ENCODE results near the gene SH3GL1.

The SH3GL1 gene

GRCh38 chr19:4425537-4425936 is 25.2 kb upstream of the SH3GL1 start:
- Mint-ChIP-seq H3K4me3 (no peak overlapping the region), H3K9me3 (no peaks in the 10 kb centered on the region), H3K27me3 (no peaks in the 10 kb centered on the region), H3K36me3 (ENCODE audit: insufficient read depth) (peaks cover 25% of the 10 kb centered on the region), H3K27ac (peak overlapping the region in 1 of 2 donors; percentile 25), H3K4me1 (ENCODE audit: low read depth in 2 of 2) (no peaks in the 10 kb centered on the region)
- ATAC-seq (replicated peaks) (no peak), DNase-seq (no peak)

GRCh38 chr19:4423416-4424126 is 23.2 kb upstream of the SH3GL1 start:
- ATAC-seq (replicated peaks) (no peak), DNase-seq (no peak)
- Mint-ChIP-seq H3K27ac (no peak overlapping the region), H3K4me1 (ENCODE audit: low read depth in 2 of 2) (no peaks in the 10 kb centered on the region), H3K9me3 (no peaks in the 10 kb centered on the region), H3K4me3 (no peak overlapping the region), H3K27me3 (no peaks in the 10 kb centered on the region), H3K36me3 (ENCODE audit: insufficient read depth) (peaks cover 24% of the 10 kb centered on the region)

GRCh38 chr19:4416268-4416667 is 15.9 kb upstream of the SH3GL1 start:
- no peaks in the 10 kb centered on the region for H3K9me3 Mint-ChIP-seq
- no peaks in the 10 kb centered on the region for H3K4me1 Mint-ChIP-seq (ENCODE audit: low read depth in 2 of 2)
- peaks cover 24% of the 10 kb centered on the region for H3K36me3 Mint-ChIP-seq (ENCODE audit: insufficient read depth)
- DNase-seq, result no peak
- no peaks in the 10 kb centered on the region for H3K27me3 Mint-ChIP-seq
- peak overlapping the region; percentile 38 for H3K27ac Mint-ChIP-seq
- H3K4me3 Mint-ChIP-seq, result no peak overlapping the region
- no peak for ATAC-seq (replicated peaks)

- ATAC-seq (replicated peaks) (no peak), DNase-seq (no peak)
- Mint-ChIP-seq H3K4me1 (ENCODE audit: low read depth in 2 of 2) (no peaks in the 10 kb centered on the region), H3K27me3 (no peaks in the 10 kb centered on the region), H3K4me3 (no peak overlapping the region), H3K9me3 (no peaks in the 10 kb centered on the region), H3K36me3 (ENCODE audit: insufficient read depth) (peaks cover 26% of the 10 kb centered on the region), H3K27ac (no peak overlapping the region)
Observed at GRCh38 chr19:4415352-4415751, 15.0 kb upstream of the SH3GL1 start.

GRCh38 chr19:4414800-4415321 is 14.5 kb upstream of the SH3GL1 start:
- H3K4me1 Mint-ChIP-seq (ENCODE audit: low read depth in 2 of 2), result no peaks in the 10 kb centered on the region
- peaks cover 24% of the 10 kb centered on the region for H3K36me3 Mint-ChIP-seq (ENCODE audit: insufficient read depth)
- DNase-seq (no peak), ATAC-seq (replicated peaks) (no peak)
- H3K9me3 Mint-ChIP-seq, result no peaks in the 10 kb centered on the region
- H3K4me3 Mint-ChIP-seq, result no peak overlapping the region
- no peaks in the 10 kb centered on the region for H3K27me3 Mint-ChIP-seq
- no peak overlapping the region for H3K27ac Mint-ChIP-seq

- H3K9me3 Mint-ChIP-seq, result no peaks in the 10 kb centered on the region
- H3K27ac Mint-ChIP-seq, result no peak overlapping the region
- H3K4me3 Mint-ChIP-seq, result no peak overlapping the region
- no peaks in the 10 kb centered on the region for H3K27me3 Mint-ChIP-seq
- ATAC-seq (replicated peaks) (no peak), DNase-seq (no peak)
- peaks cover 21% of the 10 kb centered on the region for H3K36me3 Mint-ChIP-seq (ENCODE audit: insufficient read depth)
- H3K4me1 Mint-ChIP-seq (ENCODE audit: low read depth in 2 of 2), result no peaks in the 10 kb centered on the region
Observed at GRCh38 chr19:4414144-4414799, 13.9 kb upstream of the SH3GL1 start.

- no peaks in the 10 kb centered on the region for H3K27me3 Mint-ChIP-seq
- no peak overlapping the region for H3K27ac Mint-ChIP-seq
Observed at GRCh38 chr19:4413588-4413987, 13.2 kb upstream of the SH3GL1 start.

GRCh38 chr19:4409123-4409933 is 9.0 kb upstream of the SH3GL1 start:
- H3K4me3 Mint-ChIP-seq, result no peak overlapping the region
- peaks cover 27% of the 10 kb centered on the region for H3K36me3 Mint-ChIP-seq (ENCODE audit: insufficient read depth)
- ATAC-seq (replicated peaks) (no peak), DNase-seq (no peak)
- no peaks in the 10 kb centered on the region for H3K27me3 Mint-ChIP-seq
- no peaks in the 10 kb centered on the region for H3K9me3 Mint-ChIP-seq
- H3K4me1 Mint-ChIP-seq (ENCODE audit: low read depth in 2 of 2), result no peaks in the 10 kb centered on the region
- peak overlapping the region in 1 of 2 donors; percentile 19 for H3K27ac Mint-ChIP-seq

More at GRCh38 chr19:4413588-4413987, 13.2 kb upstream of the SH3GL1 start:
- Mint-ChIP-seq H3K4me3 (no peak overlapping the region), H3K36me3 (ENCODE audit: insufficient read depth) (peaks cover 24% of the 10 kb centered on the region), H3K9me3 (no peaks in the 10 kb centered on the region), H3K4me1 (ENCODE audit: low read depth in 2 of 2) (no peaks in the 10 kb centered on the region)
- DNase-seq, result no peak
- no peak for ATAC-seq (replicated peaks)

- Mint-ChIP-seq H3K27me3 (no peaks in the 10 kb centered on the region), H3K4me1 (ENCODE audit: low read depth in 2 of 2) (peaks cover 14 to 15% of the 10 kb centered on the region in 2 donors), H3K27ac (no peak overlapping the region), H3K9me3 (no peaks in the 10 kb centered on the region), H3K36me3 (ENCODE audit: insufficient read depth) (peaks cover 24% of the 10 kb centered on the region), H3K4me3 (no peak overlapping the region)
- ATAC-seq (replicated peaks) (no peak), DNase-seq (no peak)
Observed at GRCh38 chr19:4406626-4407025, 6.3 kb upstream of the SH3GL1 start.

- H3K36me3 Mint-ChIP-seq (ENCODE audit: insufficient read depth), result peaks cover 23% of the 10 kb centered on the region
- peaks cover 20 to 21% of the 10 kb centered on the region in 2 donors for H3K4me1 Mint-ChIP-seq (ENCODE audit: low read depth in 2 of 2)
- H3K9me3 Mint-ChIP-seq, result no peaks in the 10 kb centered on the region
- DNase-seq (no peak), ATAC-seq (replicated peaks) (no peak)
- H3K4me3 Mint-ChIP-seq, result no peak overlapping the region
- H3K27ac Mint-ChIP-seq, result no peak overlapping the region
- H3K27me3 Mint-ChIP-seq, result no peaks in the 10 kb centered on the region
Observed at GRCh38 chr19:4405977-4406376, 5.6 kb upstream of the SH3GL1 start.

GRCh38 chr19:4403005-4403761 is 2.8 kb upstream of the SH3GL1 start:
- H3K27me3 Mint-ChIP-seq, result no peaks in the 10 kb centered on the region
- no peaks in the 10 kb centered on the region for H3K9me3 Mint-ChIP-seq
- H3K27ac Mint-ChIP-seq, result peak overlapping the region; percentile 96 to 98
- peak overlapping the region; percentile 80 to 85 for H3K4me3 Mint-ChIP-seq
- ATAC-seq (replicated peaks) (no peak), DNase-seq (no peak)
- peaks cover 31 to 32% of the 10 kb centered on the region in 2 donors for H3K4me1 Mint-ChIP-seq (ENCODE audit: low read depth in 2 of 2)
- peaks cover 31% of the 10 kb centered on the region for H3K36me3 Mint-ChIP-seq (ENCODE audit: insufficient read depth)

- Mint-ChIP-seq H3K4me3 (peak within 1 kb of the TSS; percentile 80 to 85), H3K9me3 (no peaks in the 10 kb centered on the region), H3K27me3 (no peaks in the 10 kb centered on the region), H3K4me1 (ENCODE audit: low read depth in 2 of 2) (peaks cover 33 to 35% of the 10 kb centered on the region in 2 donors), H3K27ac (peak within 1 kb of the TSS; percentile 96 to 98), H3K36me3 (ENCODE audit: insufficient read depth) (peaks cover 28% of the 10 kb centered on the region)
- DNase-seq (peak; percentile 97 to 98 (median 98)), ATAC-seq (replicated peaks) (peak; percentile 85)
Observed at GRCh38 chr19:4402171-4403004, 2.0 kb upstream of the SH3GL1 start, which contains the start of gene CHAF1A. Gene CHAF1A (plus strand): TSS chr19:4402640. CDS start chr19:4402763, 123 bp downstream.

All from effector memory CD8-positive, alpha-beta T cell (primary cell).